ENCODE results near the gene NQO1.
"Not testable (repeated sequence)": the region's sequence is repeated elsewhere in the genome, so short reads cannot be mapped to it uniquely, and the experiment has no call there.

DNA sequence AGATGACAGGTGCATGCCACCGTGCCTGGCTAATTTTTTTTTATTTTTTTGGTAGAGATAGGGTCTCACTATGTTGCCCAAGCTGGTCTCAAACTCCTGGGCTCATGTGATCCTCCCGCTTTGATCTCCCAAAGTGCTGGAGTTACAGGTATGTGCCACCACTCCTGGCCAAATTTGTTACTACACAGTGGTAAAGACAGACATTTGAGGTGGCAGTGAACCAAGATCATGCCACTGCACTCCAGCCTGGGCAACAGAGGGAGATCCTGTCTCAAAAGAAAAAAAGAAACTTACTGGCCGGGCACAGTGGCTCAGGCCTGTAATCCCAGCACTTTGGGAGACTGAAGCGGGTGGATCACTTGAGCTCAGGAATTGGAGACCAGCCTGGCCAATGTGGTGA, 2.7 kb upstream of the NQO1 start:
- TF ChIP-seq, protein P1, sequence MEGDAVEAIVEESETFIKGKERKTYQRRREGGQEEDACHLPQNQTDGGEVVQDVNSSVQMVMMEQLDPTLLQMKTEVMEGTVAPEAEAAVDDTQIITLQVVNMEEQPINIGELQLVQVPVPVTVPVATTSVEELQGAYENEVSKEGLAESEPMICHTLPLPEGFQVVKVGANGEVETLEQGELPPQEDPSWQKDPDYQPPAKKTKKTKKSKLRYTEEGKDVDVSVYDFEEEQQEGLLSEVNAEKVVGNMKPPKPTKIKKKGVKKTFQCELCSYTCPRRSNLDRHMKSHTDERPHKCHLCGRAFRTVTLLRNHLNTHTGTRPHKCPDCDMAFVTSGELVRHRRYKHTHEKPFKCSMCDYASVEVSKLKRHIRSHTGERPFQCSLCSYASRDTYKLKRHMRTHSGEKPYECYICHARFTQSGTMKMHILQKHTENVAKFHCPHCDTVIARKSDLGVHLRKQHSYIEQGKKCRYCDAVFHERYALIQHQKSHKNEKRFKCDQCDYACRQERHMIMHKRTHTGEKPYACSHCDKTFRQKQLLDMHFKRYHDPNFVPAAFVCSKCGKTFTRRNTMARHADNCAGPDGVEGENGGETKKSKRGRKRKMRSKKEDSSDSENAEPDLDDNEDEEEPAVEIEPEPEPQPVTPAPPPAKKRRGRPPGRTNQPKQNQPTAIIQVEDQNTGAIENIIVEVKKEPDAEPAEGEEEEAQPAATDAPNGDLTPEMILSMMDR (IDR thresholded peaks at IDR 0.05): not testable (repeated sequence)
- TF ChIP-seq POLR2A (IDR thresholded peaks at IDR 0.05): not testable (repeated sequence)
